GM12891 (cell line): ENCODE measurements around the gene ALKAL2.

Experiments used
- DNase-seq: peaks from one replicate; pipeline ENCODE4 v3.0.0; 2011; ENCODE audit warnings: low spot score; ENCODE audit not compliant: insufficient read length
- FAIRE-seq: peaks from 2 replicates; lab custom pipeline; 2011; peaks lifted over from hg19 to GRCh38; lab: Jason Lieb, UNC
- PAX5 ChIP-seq: IDR thresholded peaks from 2 replicates; pipeline ENCODE4 v1.6.1; 2011; ENCODE audit warnings: low read length, moderate library complexity, mild to moderate bottlenecking; ENCODE audit not compliant: insufficient read depth, severe bottlenecking
- POLR2A ChIP-seq: IDR thresholded peaks from 2 replicates; pipeline ENCODE4 v1.6.1; 2011; ENCODE audit warnings: low read depth, low read length, control low read depth
- POLR2AphosphoS5 ChIP-seq: IDR thresholded peaks from 2 replicates; pipeline ENCODE4 v1.6.1; 2011; ENCODE audit warnings: low read depth, low read length, control low read depth
- POU2F2 ChIP-seq: IDR thresholded peaks from 2 replicates; pipeline ENCODE4 v1.6.1; 2011; ENCODE audit warnings: low read depth, mild to moderate bottlenecking, control low read depth, low read length, moderate library complexity
- SPI1 ChIP-seq: IDR thresholded peaks from 2 replicates; pipeline ENCODE4 v1.6.1; 2011; ENCODE audit warnings: low read depth, low read length, control low read depth
- TAF1 ChIP-seq: IDR thresholded peaks from 2 replicates; pipeline ENCODE4 v1.6.1; 2011; ENCODE audit warnings: low read depth, low read length, control low read depth

ALKAL2 gene

GRCh38 chr2:263022-263738, 24.7 kb downstream of the ALKAL2 start:
- FAIRE-seq (no peak), DNase-seq (no peak)
- no peak for TF ChIP-seq POLR2A
- no peak for TF ChIP-seq PAX5
- no peak for TF ChIP-seq POLR2AphosphoS5
- TF ChIP-seq TAF1 = no peak
- no peak for TF ChIP-seq SPI1
- no peak for TF ChIP-seq POU2F2

- no peak for DNase-seq
- no peak for FAIRE-seq
- TF ChIP-seq POU2F2 (no peak), SPI1 (no peak), PAX5 (no peak), TAF1 (no peak), POLR2AphosphoS5 (no peak), POLR2A (no peak)
Measured at GRCh38 chr2:262117-262516, 25.8 kb downstream of the ALKAL2 start.

GRCh38 chr2:260507-261161, 27.3 kb downstream of the ALKAL2 start:
- FAIRE-seq (no peak), DNase-seq (no peak)
- no peak for TF ChIP-seq POU2F2
- no peak for TF ChIP-seq POLR2AphosphoS5
- TF ChIP-seq SPI1 = no peak
- no peak for TF ChIP-seq PAX5
- TF ChIP-seq POLR2A = no peak
- TF ChIP-seq TAF1 = no peak

- FAIRE-seq = no peak
- no peak for DNase-seq
- TF ChIP-seq POLR2A (no peak), TAF1 (no peak), PAX5 (no peak), POU2F2 (no peak), POLR2AphosphoS5 (no peak), SPI1 (no peak)
Measured at GRCh38 chr2:259789-260331, 28.0 kb downstream of the ALKAL2 start.

- TF ChIP-seq POLR2A (no peak), PAX5 (no peak), POLR2AphosphoS5 (no peak), POU2F2 (no peak), SPI1 (no peak), TAF1 (no peak)
- DNase-seq (no peak), FAIRE-seq (no peak)
Measured at GRCh38 chr2:258933-259332, 29.0 kb downstream of the ALKAL2 start.

GRCh38 chr2:257842-258241, 30.0 kb downstream of the ALKAL2 start:
- TF ChIP-seq SPI1 = no peak
- no peak for TF ChIP-seq POU2F2
- no peak for TF ChIP-seq POLR2A
- no peak for TF ChIP-seq POLR2AphosphoS5
- no peak for TF ChIP-seq PAX5
- no peak for TF ChIP-seq TAF1
- no peak for FAIRE-seq

GRCh38 chr2:257429-257828, 30.5 kb downstream of the ALKAL2 start:
- FAIRE-seq = no peak
- TF ChIP-seq SPI1 = peak; percentile 68
- no peak for TF ChIP-seq TAF1
- no peak for TF ChIP-seq PAX5
- DNase-seq = no peak

More at GRCh38 chr2:257842-258241, 30.0 kb downstream of the ALKAL2 start:
- DNase-seq = no peak

- DNase-seq (no peak), FAIRE-seq (no peak)
- no peak for TF ChIP-seq POLR2A
- TF ChIP-seq TAF1 = no peak
- TF ChIP-seq PAX5 = no peak
- no peak for TF ChIP-seq SPI1
- TF ChIP-seq POLR2AphosphoS5 = no peak
- TF ChIP-seq POU2F2 = no peak
Measured at GRCh38 chr2:256094-256493, 31.8 kb downstream of the ALKAL2 start.

- FAIRE-seq (no peak), DNase-seq (no peak)
- TF ChIP-seq POU2F2 (no peak), POLR2AphosphoS5 (no peak), TAF1 (no peak), SPI1 (no peak), POLR2A (no peak), PAX5 (no peak)
Measured at GRCh38 chr2:255195-255594, 32.7 kb downstream of the ALKAL2 start.
